ENCODE results near the gene NSG1. TPM values are rescaled to one million over a fixed set of nuclear protein-coding genes. Genes with fewer than 3 reads are reported as not detected.
A peak's percentile ranks its signal among the peaks of the same experiment; 100 is the strongest.

The NSG1 gene
- polyA plus RNA-seq, 1 experiment, result 10.4 TPM

DNA sequence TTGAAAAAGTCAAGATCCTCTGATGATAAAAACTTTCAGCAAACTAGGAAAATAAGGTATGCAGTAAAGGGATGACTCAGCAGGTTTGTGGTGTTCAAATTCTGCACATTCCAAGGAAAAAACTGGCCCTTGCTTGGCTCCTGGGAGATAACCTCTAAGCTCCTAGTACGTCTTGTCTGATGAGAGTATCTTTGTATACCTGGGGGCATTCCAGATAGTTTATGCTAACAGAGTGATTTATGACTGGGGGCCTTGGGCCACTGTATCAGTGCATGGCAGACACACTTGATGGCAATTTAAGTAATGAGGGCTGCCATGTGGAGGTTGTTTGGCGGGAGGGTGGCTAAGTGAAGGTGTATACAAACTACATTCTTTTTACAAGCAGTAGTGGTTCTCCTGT, 56.9 kb downstream of the NSG1 start:
- CTCF ChIA-PET, result interaction anchor here (1.8 kb wide), 1 partner anchor 13 kb away, joined by 8 read pairs; no protein-coding TSS in a partner anchor
- Histone ChIP-seq H3K4me3 (ENCODE audit: low read depth, low read length) (no peak overlapping the region), H3K27me3 (ENCODE audit: control insufficient read depth, insufficient read depth, low read length) (no peaks in the 10 kb centered on the region), H3K27ac (ENCODE audit: low read depth, low read length) (no peak overlapping the region), H3K9me3 (ENCODE audit: control insufficient read depth, insufficient read depth, low read length) (no peaks in the 10 kb centered on the region)
- peak; percentile 21 for DNase-seq (ENCODE audit: low read depth, low spot score)
- TF ChIP-seq CTCF (IDR thresholded peaks at IDR 0.05; ENCODE audit: low read depth, low read length), result no peak
- POLR2A ChIA-PET, result interaction anchor here (0.6 kb wide), 1 partner anchor 47 kb away, joined by 4 read pairs; no protein-coding TSS in a partner anchor

GRCh38 chr4:4446434-4446833, 59.5 kb downstream of the NSG1 start:
- H3K4me3 ChIP-seq (ENCODE audit: low read depth, low read length), result no peak overlapping the region
- no peaks in the 10 kb centered on the region for H3K27me3 ChIP-seq (ENCODE audit: control insufficient read depth, insufficient read depth, low read length)
- ChIA-PET CTCF (no interaction called here), POLR2A (no interaction called here)
- no peaks in the 10 kb centered on the region for H3K9me3 ChIP-seq (ENCODE audit: control insufficient read depth, insufficient read depth, low read length)
- TF ChIP-seq CTCF (IDR thresholded peaks at IDR 0.05; ENCODE audit: low read depth, low read length), result no peak
- H3K27ac ChIP-seq (ENCODE audit: low read depth, low read length), result no peak overlapping the region
- DNase-seq (ENCODE audit: low read depth, low spot score), result no peak

GRCh38 chr4:4455210-4455865, 68.4 kb downstream of the NSG1 start:
- no peak for TF ChIP-seq CTCF (IDR thresholded peaks at IDR 0.05; ENCODE audit: low read depth, low read length)
- Histone ChIP-seq H3K9me3 (ENCODE audit: control insufficient read depth, insufficient read depth, low read length) (no peaks in the 10 kb centered on the region), H3K27me3 (ENCODE audit: control insufficient read depth, insufficient read depth, low read length) (no peaks in the 10 kb centered on the region), H3K27ac (ENCODE audit: low read depth, low read length) (no peak overlapping the region), H3K4me3 (ENCODE audit: low read depth, low read length) (no peak overlapping the region)
- CTCF ChIA-PET, result interaction anchor here (3.1 kb wide), 1 partner anchor 24 kb away, joined by 13 read pairs; no protein-coding TSS in a partner anchor
- no peak for DNase-seq (ENCODE audit: low read depth, low spot score)
- POLR2A ChIA-PET, result no interaction called here

GRCh38 chr4:4456351-4456750, 69.4 kb downstream of the NSG1 start:
- Histone ChIP-seq H3K4me3 (ENCODE audit: low read depth, low read length) (no peak overlapping the region), H3K27me3 (ENCODE audit: control insufficient read depth, insufficient read depth, low read length) (no peaks in the 10 kb centered on the region), H3K9me3 (ENCODE audit: control insufficient read depth, insufficient read depth, low read length) (no peaks in the 10 kb centered on the region), H3K27ac (ENCODE audit: low read depth, low read length) (no peak overlapping the region)
- ChIA-PET CTCF (interaction anchor here (1.8 to 3.1 kb wide), 2 partner anchors 24 to 25 kb away, joined by 6 to 13 read pairs; no protein-coding TSS in a partner anchor), POLR2A (no interaction called here)
- no peak for DNase-seq (ENCODE audit: low read depth, low spot score)
- TF ChIP-seq CTCF (IDR thresholded peaks at IDR 0.05; ENCODE audit: low read depth, low read length), result no peak

- no peak overlapping the region for H3K4me3 ChIP-seq (ENCODE audit: low read depth, low read length)
- DNase-seq (ENCODE audit: low read depth, low spot score), result no peak
- no peak overlapping the region for H3K27ac ChIP-seq (ENCODE audit: low read depth, low read length)
- TF ChIP-seq CTCF (IDR thresholded peaks at IDR 0.05; ENCODE audit: low read depth, low read length), result no peak
- ChIA-PET CTCF (interaction anchor here (0.6 to 3.1 kb wide), 3 partner anchors 23 to 82 kb away, joined by 5 to 13 read pairs (median 6); no protein-coding TSS in a partner anchor), POLR2A (no interaction called here)
- H3K27me3 ChIP-seq (ENCODE audit: control insufficient read depth, insufficient read depth, low read length), result no peaks in the 10 kb centered on the region
- no peaks in the 10 kb centered on the region for H3K9me3 ChIP-seq (ENCODE audit: control insufficient read depth, insufficient read depth, low read length)
Measured at GRCh38 chr4:4456816-4457578, 70.1 kb downstream of the NSG1 start.
